DMS114 treated with DMSO at 0.1 percent for 48 hours (cell line): ENCODE data around the gene RAB13.
A peak's percentile ranks its signal among the peaks of the same experiment; 100 is the strongest.

Source experiments
- DNase-seq: peaks from one replicate; lab custom pipeline; 2025; ENCODE audit not compliant: unreplicated experiment; lab: John Stamatoyannopoulos, UW

Gene RAB13

GRCh38 chr1:153957744-153958110, 28.4 kb downstream of the RAB13 start:
- DNase-seq = no peak

GRCh38 chr1:153956997-153957715, 29.0 kb downstream of the RAB13 start:
- DNase-seq = no peak

- DNase-seq = no peak
These were observed 31.3 kb downstream of the RAB13 start for GRCh38 chr1:153954826-153955225.

GRCh38 chr1:153953859-153954365, 32.2 kb downstream of the RAB13 start:
- no peak for DNase-seq

GRCh38 chr1:153951801-153952200, 34.3 kb downstream of the RAB13 start:
- DNase-seq = no peak

- DNase-seq = no peak
These were observed 35.0 kb downstream of the RAB13 start for GRCh38 chr1:153951183-153951582.

- peak; percentile 81 for DNase-seq
These were observed 39.4 kb downstream of the RAB13 start, which contains the start of gene DENND4B for GRCh38 chr1:153946622-153947241. DENND4B (minus strand) TSS chr1:153946718; CDS start chr1:153944374, 2,344 bp downstream.

- DNase-seq = no peak
These were observed 40.1 kb downstream of the RAB13 start for GRCh38 chr1:153945795-153946621.

- no peak for DNase-seq
These were observed 40.9 kb downstream of the RAB13 start for GRCh38 chr1:153945131-153945794.

- DNase-seq = no peak
These were observed 41.4 kb downstream of the RAB13 start for GRCh38 chr1:153944827-153945117.

- DNase-seq = no peak
These were observed 41.9 kb downstream of the RAB13 start for GRCh38 chr1:153944005-153944826.

GRCh38 chr1:153942766-153943549, 43.2 kb downstream of the RAB13 start:
- no peak for DNase-seq

- no peak for DNase-seq
These were observed 44.1 kb downstream of the RAB13 start for GRCh38 chr1:153941826-153942725.

- no peak for DNase-seq
These were observed 45.4 kb downstream of the RAB13 start for GRCh38 chr1:153940756-153941155.

- DNase-seq = no peak
These were observed 46.7 kb downstream of the RAB13 start for GRCh38 chr1:153939476-153939875.

- no peak for DNase-seq
These were observed 47.1 kb downstream of the RAB13 start for GRCh38 chr1:153938996-153939395.

GRCh38 chr1:153937331-153937730, 48.8 kb downstream of the RAB13 start:
- no peak for DNase-seq

- no peak for DNase-seq
These were observed 49.9 kb downstream of the RAB13 start for GRCh38 chr1:153936011-153936802.
